GM10266 (cell line): ENCODE results near the gene SENP3.

Experiments
- DNase-seq: peaks from one replicate; pipeline ENCODE4 v3.0.0; 2012; ENCODE audit errors: extremely low spot score
- CTCF ChIP-seq: IDR thresholded peaks from 2 replicates; pipeline ENCODE4 v1.5.1; 2012; ENCODE audit warnings: mild to moderate bottlenecking, low read depth; ENCODE audit not compliant: control insufficient read depth, insufficient read depth; ENCODE audit errors: missing control alignments

The SENP3 gene

GRCh38 chr17:7530023-7530900 lies 31.5 kb upstream of the SENP3 start:
- DNase-seq = no peak
- TF ChIP-seq CTCF = no peak

GRCh38 chr17:7538050-7538449 lies 23.7 kb upstream of the SENP3 start:
- TF ChIP-seq CTCF = no peak
- no peak for DNase-seq

- no peak for TF ChIP-seq CTCF
- DNase-seq = no peak
Observed at GRCh38 chr17:7538891-7539545, 22.7 kb upstream of the SENP3 start.

GRCh38 chr17:7541074-7541621 lies 20.6 kb upstream of the SENP3 start:
- no peak for DNase-seq
- TF ChIP-seq CTCF = no peak

GRCh38 chr17:7544911-7545310 lies 16.8 kb upstream of the SENP3 start:
- TF ChIP-seq CTCF = no peak
- DNase-seq = no peak

GRCh38 chr17:7548585-7549400 lies 12.9 kb upstream of the SENP3 start, which contains the start of gene TNFSF12:
Gene TNFSF12, plus strand, starts transcription at chr17:7549058. Its CDS starts 96 bp downstream, at chr17:7549154.
- DNase-seq = peak; percentile 79
- no peak for TF ChIP-seq CTCF
